K562 (cell line): ENCODE data around the gene LTO1. TPM values are rescaled to one million over a fixed set of nuclear protein-coding genes. Genes with fewer than 3 reads are reported as not detected.

ENCODE experiments used
- CREB3L1 ChIP-seq: fragments of 450-650 bp; IDR thresholded peaks from 2 replicates; pipeline ENCODE4 v1.6.1; 2014; ENCODE audit warnings: low read depth, mild to moderate bottlenecking, moderate library complexity, borderline replicate concordance
- RAD21 ChIP-seq, 2 experiments: fragments of 250-450 bp in 1 of 2; fragments of 450-650 bp in 1 of 2; sonication (Bioruptor Pico) in 1 of 2; formaldehyde crosslinking in 1 of 2; IDR thresholded peaks in 1 of 2; conservative IDR thresholded peaks in 1 of 2; 2 replicates each; pipeline versions ENCODE4 v1.4.0 to v1.8.0; 2020 to 2022; ENCODE audit warnings: mild to moderate bottlenecking in 2 of 2, moderate library complexity in 1 of 2
- RB1 ChIP-seq: fragments of 450-650 bp; IDR thresholded peaks from 2 replicates; pipeline ENCODE4 v1.6.1; 2017; ENCODE audit warnings: low read depth, mild to moderate bottlenecking
- RREB1 ChIP-seq: fragments of 250-450 bp; sonication (Bioruptor Pico); IDR thresholded peaks from 2 replicates; pipeline ENCODE4 v1.4.0; 2020
- SRF ChIP-seq, 2 experiments: fragments of 250-450, 450-650 bp in 1 of 2; sonication (Bioruptor Pico) in 1 of 2; sonication (generic) in 1 of 2; formaldehyde crosslinking; IDR thresholded peaks; 2 replicates each; pipeline versions ENCODE4 v1.5.0 to v1.5.1; 2020 to 2022; ENCODE audit warnings: mild to moderate bottlenecking in 1 of 2, missing genetic modification reagents in 1 of 2
- TRIM24 ChIP-seq, 2 experiments: fragments of 450-650 bp; IDR thresholded peaks; 2 replicates each; pipeline ENCODE4 v1.6.1; 2016
- ZNF398 ChIP-seq: fragments of 250-450 bp; sonication (Bioruptor Pico); IDR thresholded peaks from 2 replicates; pipeline ENCODE4 v1.8.0; 2021; ENCODE audit warnings: moderate library complexity, mild to moderate bottlenecking, inconsistent platforms
- polyA plus RNA-seq, 8 experiments: library from polyadenylated mRNA; depleted of rRNA in 4 of 8; stranded (reverse) in 5 of 8; unstranded in 3 of 8; fragments of >200 nt; fragmentation: Nextera tagmentation in 2 of 8; fragmentation: Illumina TruSeq in 1 of 8; extraction: Ambion mirVana in 2 of 8; extraction: Trizol in 1 of 8; gene quantifications; 2 replicates each; pipeline versions ENCODE4 v1.2.1 to v1.2.3, GENCODE V29; 2011 to 2014; ENCODE audit warnings: inconsistent platforms in 1 of 8, missing spikeins in 1 of 8
- total RNA-seq, 7 experiments: library from RNA; depleted of rRNA in 6 of 7; stranded (reverse); fragments of >200 nt in 6 of 7; fragmentation: Illumina TruSeq in 2 of 7; extraction: Trizol in 2 of 7; gene quantifications; 2 replicates each; pipeline versions ENCODE4 v1.2.1 to v1.2.3, GENCODE V29; 2011 to 2021; ENCODE audit warnings: low replicate concordance in 1 of 7
- TF ChIP-seq, protein P1 (sequence below): IDR thresholded peaks from 2 replicates; pipeline ENCODE4 v1.6.1; 2011; ENCODE audit warnings: borderline replicate concordance, low read depth, mild to moderate bottlenecking, moderate library complexity, low read length; ENCODE audit not compliant: insufficient read depth, poor library complexity, severe bottlenecking
- TF ChIP-seq, protein P2 (sequence below), 3 experiments: IDR thresholded peaks in 2 of 3; conservative IDR thresholded peaks in 1 of 3; 2 replicates each; pipeline ENCODE4 v1.5.1; 2011 to 2012; ENCODE audit warnings: low read length in 3 of 3, mild to moderate bottlenecking in 3 of 3, control low read depth in 2 of 3, improper control_type of control experiment in 1 of 3, inconsistent platforms in 1 of 3, low read depth in 1 of 3, mixed read lengths in 1 of 3, moderate library complexity in 1 of 3; ENCODE audit not compliant: insufficient read depth in 2 of 3

Gene LTO1
- total and polyA plus RNA-seq, 9 of the 15 experiments (the other 6 are each of a cell fraction or from before 2014, with no cell fraction given): 2.6 to 43.4 (median 19.1) TPM

DNA sequence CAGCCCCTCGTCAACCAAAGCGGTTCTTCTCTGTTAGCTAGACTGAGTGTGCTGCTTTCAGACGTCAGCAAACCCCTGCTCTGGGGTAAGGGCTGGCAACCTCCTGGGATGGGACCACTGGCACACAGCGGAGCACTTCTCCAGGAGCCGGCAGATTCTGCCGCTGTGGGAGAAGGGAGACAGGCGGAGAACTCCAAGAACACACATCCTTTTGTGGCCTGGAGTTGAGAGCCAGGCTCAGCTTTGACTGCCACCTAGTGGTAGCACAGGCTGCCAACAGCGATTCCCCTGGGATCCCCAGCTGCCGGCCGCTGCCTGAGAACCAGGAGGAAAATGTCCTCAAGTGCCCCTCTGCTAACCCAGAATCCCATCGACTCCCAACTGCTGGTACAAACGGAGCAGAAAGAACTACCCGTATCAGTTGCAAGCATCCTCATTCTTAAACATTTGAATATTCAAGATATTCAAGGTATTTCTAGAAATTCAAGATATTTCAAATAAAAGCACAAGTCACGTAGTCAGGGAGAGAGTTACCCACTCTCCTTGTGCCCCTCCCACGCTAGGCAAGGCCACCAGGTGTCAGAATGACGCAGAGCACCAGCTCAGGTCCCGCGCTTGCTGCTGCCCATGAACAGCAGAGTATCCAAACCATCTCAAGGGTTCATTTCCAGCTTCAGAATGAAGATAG, 4.9 kb downstream of the LTO1 start (continued):
- TF ChIP-seq RREB1 (CRISPR knock-in tag) (no peak), CREB3L1 (no peak), RB1 (peak; percentile 57; the same call in 1 of the 2 replicates), ZNF398 (CRISPR knock-in tag) (no peak), SRF (CRISPR knock-in tag; IDR thresholded peaks at IDR 0.05) (0 out of 4 replicates have a peak, but pooled peaks of 1 of the 2 experiments have one; percentile 29), RAD21 (CRISPR knock-in tag; conservative IDR thresholded peaks at IDR 0.05 in 1 of 2, IDR thresholded peaks at IDR 0.05 in 1 of 2) (peak; percentile 58 to 74), TRIM24 (IDR thresholded peaks at IDR 0.05) (no peak)
- TF ChIP-seq, protein P1, sequence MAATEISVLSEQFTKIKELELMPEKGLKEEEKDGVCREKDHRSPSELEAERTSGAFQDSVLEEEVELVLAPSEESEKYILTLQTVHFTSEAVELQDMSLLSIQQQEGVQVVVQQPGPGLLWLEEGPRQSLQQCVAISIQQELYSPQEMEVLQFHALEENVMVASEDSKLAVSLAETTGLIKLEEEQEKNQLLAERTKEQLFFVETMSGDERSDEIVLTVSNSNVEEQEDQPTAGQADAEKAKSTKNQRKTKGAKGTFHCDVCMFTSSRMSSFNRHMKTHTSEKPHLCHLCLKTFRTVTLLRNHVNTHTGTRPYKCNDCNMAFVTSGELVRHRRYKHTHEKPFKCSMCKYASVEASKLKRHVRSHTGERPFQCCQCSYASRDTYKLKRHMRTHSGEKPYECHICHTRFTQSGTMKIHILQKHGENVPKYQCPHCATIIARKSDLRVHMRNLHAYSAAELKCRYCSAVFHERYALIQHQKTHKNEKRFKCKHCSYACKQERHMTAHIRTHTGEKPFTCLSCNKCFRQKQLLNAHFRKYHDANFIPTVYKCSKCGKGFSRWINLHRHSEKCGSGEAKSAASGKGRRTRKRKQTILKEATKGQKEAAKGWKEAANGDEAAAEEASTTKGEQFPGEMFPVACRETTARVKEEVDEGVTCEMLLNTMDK: peak; percentile 49
- TF ChIP-seq, protein P2, sequence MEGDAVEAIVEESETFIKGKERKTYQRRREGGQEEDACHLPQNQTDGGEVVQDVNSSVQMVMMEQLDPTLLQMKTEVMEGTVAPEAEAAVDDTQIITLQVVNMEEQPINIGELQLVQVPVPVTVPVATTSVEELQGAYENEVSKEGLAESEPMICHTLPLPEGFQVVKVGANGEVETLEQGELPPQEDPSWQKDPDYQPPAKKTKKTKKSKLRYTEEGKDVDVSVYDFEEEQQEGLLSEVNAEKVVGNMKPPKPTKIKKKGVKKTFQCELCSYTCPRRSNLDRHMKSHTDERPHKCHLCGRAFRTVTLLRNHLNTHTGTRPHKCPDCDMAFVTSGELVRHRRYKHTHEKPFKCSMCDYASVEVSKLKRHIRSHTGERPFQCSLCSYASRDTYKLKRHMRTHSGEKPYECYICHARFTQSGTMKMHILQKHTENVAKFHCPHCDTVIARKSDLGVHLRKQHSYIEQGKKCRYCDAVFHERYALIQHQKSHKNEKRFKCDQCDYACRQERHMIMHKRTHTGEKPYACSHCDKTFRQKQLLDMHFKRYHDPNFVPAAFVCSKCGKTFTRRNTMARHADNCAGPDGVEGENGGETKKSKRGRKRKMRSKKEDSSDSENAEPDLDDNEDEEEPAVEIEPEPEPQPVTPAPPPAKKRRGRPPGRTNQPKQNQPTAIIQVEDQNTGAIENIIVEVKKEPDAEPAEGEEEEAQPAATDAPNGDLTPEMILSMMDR (IDR thresholded peaks at IDR 0.05 in 2 of 3, conservative IDR thresholded peaks at IDR 0.05 in 1 of 3; ENCODE audit: insufficient read depth in 2 of 3, low read depth in 1 of 3, low read length in 3 of 3): peak; percentile 84 to 95 (median 89)
